Stimulated activated naive B cell treated with anti-CD40 and anti-IgM and Interleukin-4, amounts not matched to agents 10 μg/mL and 1 μg/mL and 100 μg/mL, for 72 hours (primary cell): ENCODE measurements around the gene TMEM253.
A peak's percentile ranks its signal among the peaks of the same experiment; 100 is the strongest.

ENCODE experiments used
- ATAC-seq, 2 donors: fragments of 150-1000 bp; cut with Tn5 transposase; replicated peaks; 2 replicates each; pipeline ENCODE4 v1.10.0; 2021; ENCODE audit warnings: moderate library complexity in 1 of 2
- DNase-seq: peaks from one replicate; pipeline ENCODE4 v3.0.0; 2021
- H3K27ac Mint-ChIP-seq: one replicate; pipeline ENCODE4 v1.8.0; 2022; ENCODE audit warnings: mild to moderate bottlenecking, mixed read lengths
- H3K27me3 Mint-ChIP-seq, 2 donors: one replicate each; pipeline ENCODE4 v1.8.0; 2022; ENCODE audit warnings: mixed read lengths in 2 of 2
- H3K36me3 Mint-ChIP-seq, 2 donors: one replicate each; pipeline ENCODE4 v1.8.0; 2022; ENCODE audit warnings: mixed read lengths in 2 of 2, mild to moderate bottlenecking in 1 of 2
- H3K4me1 Mint-ChIP-seq, 2 donors: one replicate each; pipeline ENCODE4 v1.8.0; 2022; ENCODE audit warnings: mixed read lengths in 2 of 2, mild to moderate bottlenecking in 1 of 2
- H3K4me3 Mint-ChIP-seq, 2 donors: one replicate each; pipeline ENCODE4 v1.8.0; 2022; ENCODE audit warnings: mild to moderate bottlenecking in 2 of 2, mixed read lengths in 2 of 2, moderate library complexity in 1 of 2
- H3K9me3 Mint-ChIP-seq, 2 donors: one replicate each; pipeline ENCODE4 v1.8.0; 2022; ENCODE audit warnings: mixed read lengths in 2 of 2, mild to moderate bottlenecking in 1 of 2

Gene TMEM253

GRCh38 chr14:21099596-21099985, 1.3 kb upstream of the TMEM253 start:
- no peaks in the 10 kb centered on the region for H3K36me3 Mint-ChIP-seq
- no peaks in the 10 kb centered on the region for H3K9me3 Mint-ChIP-seq
- peaks cover 23 to 41% of the 10 kb centered on the region in 2 donors for H3K4me1 Mint-ChIP-seq
- H3K27me3 Mint-ChIP-seq, result peaks cover 7 to 25% of the 10 kb centered on the region in 2 donors
- no peak for ATAC-seq
- H3K27ac Mint-ChIP-seq, result peak overlapping the region; percentile 71
- no peak for DNase-seq
- H3K4me3 Mint-ChIP-seq, result peak overlapping the region; percentile 80 to 81

GRCh38 chr14:21101802-21102413, 1.0 kb downstream of the TMEM253 start:
- DNase-seq, result no peak
- Mint-ChIP-seq H3K36me3 (no peaks in the 10 kb centered on the region), H3K9me3 (no peaks in the 10 kb centered on the region), H3K4me1 (peaks cover 30 to 44% of the 10 kb centered on the region in 2 donors), H3K27me3 (peaks cover 7 to 25% of the 10 kb centered on the region in 2 donors), H3K4me3 (peak overlapping the region in 1 of 2 donors; percentile 81), H3K27ac (no peak overlapping the region)
- no peak for ATAC-seq

- DNase-seq (no peak), ATAC-seq (no peak)
- H3K27ac Mint-ChIP-seq, result no peak overlapping the region
- peaks cover 7 to 25% of the 10 kb centered on the region in 2 donors for H3K27me3 Mint-ChIP-seq
- no peaks in the 10 kb centered on the region for H3K36me3 Mint-ChIP-seq
- peaks cover 27 to 40% of the 10 kb centered on the region in 2 donors for H3K4me1 Mint-ChIP-seq
- H3K4me3 Mint-ChIP-seq, result peak overlapping the region; percentile 81 to 88
- H3K9me3 Mint-ChIP-seq, result no peaks in the 10 kb centered on the region
These were observed 1.9 kb downstream of the TMEM253 start for GRCh38 chr14:21102521-21103410.

- Mint-ChIP-seq H3K27me3 (peaks cover 7 to 25% of the 10 kb centered on the region in 2 donors), H3K36me3 (no peaks in the 10 kb centered on the region), H3K27ac (peak overlapping the region; percentile 94), H3K4me3 (peak overlapping the region; percentile 81 to 88), H3K9me3 (no peaks in the 10 kb centered on the region), H3K4me1 (peaks cover 27 to 40% of the 10 kb centered on the region in 2 donors)
- DNase-seq (no peak), ATAC-seq (no peak)
These were observed 2.5 kb downstream of the TMEM253 start for GRCh38 chr14:21103411-21103709.

- peaks cover 26 to 38% of the 10 kb centered on the region in 2 donors for H3K4me1 Mint-ChIP-seq
- H3K27me3 Mint-ChIP-seq, result peaks cover 7 to 25% of the 10 kb centered on the region in 2 donors
- H3K27ac Mint-ChIP-seq, result peak overlapping the region; percentile 94
- peak; percentile 87 to 91 for ATAC-seq
- peak overlapping the region; percentile 81 to 88 for H3K4me3 Mint-ChIP-seq
- peak; percentile 94 for DNase-seq
- no peaks in the 10 kb centered on the region for H3K36me3 Mint-ChIP-seq
- no peaks in the 10 kb centered on the region for H3K9me3 Mint-ChIP-seq
These were observed 3.0 kb downstream of the TMEM253 start for GRCh38 chr14:21103710-21104447.

GRCh38 chr14:21104448-21105060, 3.7 kb downstream of the TMEM253 start:
- peak; percentile 48 to 53 for ATAC-seq
- peak overlapping the region; percentile 81 to 88 for H3K4me3 Mint-ChIP-seq
- DNase-seq, result peak; percentile 42
- H3K27ac Mint-ChIP-seq, result peak overlapping the region; percentile 94
- H3K27me3 Mint-ChIP-seq, result peaks cover under 1 to 20% of the 10 kb centered on the region in 2 donors
- peaks cover 21 to 32% of the 10 kb centered on the region in 2 donors for H3K4me1 Mint-ChIP-seq
- H3K36me3 Mint-ChIP-seq, result no peaks in the 10 kb centered on the region
- H3K9me3 Mint-ChIP-seq, result no peaks in the 10 kb centered on the region

- Mint-ChIP-seq H3K4me3 (peak overlapping the region in 1 of 2 donors; percentile 81), H3K4me1 (peaks cover 25 to 34% of the 10 kb centered on the region in 2 donors), H3K36me3 (no peaks in the 10 kb centered on the region), H3K9me3 (no peaks in the 10 kb centered on the region), H3K27me3 (peaks cover 0 to 20% of the 10 kb centered on the region in 2 donors), H3K27ac (no peak overlapping the region)
- no peak for ATAC-seq
- no peak for DNase-seq
These were observed 4.2 kb downstream of the TMEM253 start for GRCh38 chr14:21105095-21105494.

GRCh38 chr14:21106176-21106497, 5.3 kb downstream of the TMEM253 start:
- Mint-ChIP-seq H3K4me3 (no peak overlapping the region), H3K9me3 (no peaks in the 10 kb centered on the region), H3K36me3 (no peaks in the 10 kb centered on the region), H3K27me3 (peaks cover 0 to 11% of the 10 kb centered on the region in 2 donors), H3K4me1 (peaks cover 26 to 35% of the 10 kb centered on the region in 2 donors), H3K27ac (no peak overlapping the region)
- ATAC-seq (no peak), DNase-seq (no peak)

GRCh38 chr14:21106498-21107282, 5.8 kb downstream of the TMEM253 start:
- Mint-ChIP-seq H3K4me1 (peaks cover 26 to 35% of the 10 kb centered on the region in 2 donors), H3K27ac (peak overlapping the region; percentile 62), H3K4me3 (peak overlapping the region; percentile 47 to 61), H3K9me3 (no peaks in the 10 kb centered on the region), H3K36me3 (no peaks in the 10 kb centered on the region), H3K27me3 (peaks cover 3 to 9% of the 10 kb centered on the region in 2 donors)
- ATAC-seq (peak; percentile 19 to 24), DNase-seq (peak; percentile 63)

- Mint-ChIP-seq H3K9me3 (no peaks in the 10 kb centered on the region), H3K36me3 (no peaks in the 10 kb centered on the region), H3K27me3 (peaks cover 8 to 9% of the 10 kb centered on the region in 2 donors), H3K4me3 (peak overlapping the region in 1 of 2 donors; percentile 61), H3K4me1 (peaks cover 23 to 32% of the 10 kb centered on the region in 2 donors), H3K27ac (peak overlapping the region; percentile 62)
- ATAC-seq (no peak), DNase-seq (no peak)
These were observed 6.5 kb downstream of the TMEM253 start for GRCh38 chr14:21107283-21107800.

GRCh38 chr14:21108791-21109190, 7.9 kb downstream of the TMEM253 start:
- Mint-ChIP-seq H3K4me1 (peaks cover 18 to 22% of the 10 kb centered on the region in 2 donors), H3K27ac (no peak overlapping the region), H3K4me3 (no peak overlapping the region), H3K27me3 (peaks cover 4 to 11% of the 10 kb centered on the region in 2 donors), H3K9me3 (no peaks in the 10 kb centered on the region), H3K36me3 (no peaks in the 10 kb centered on the region)
- DNase-seq (no peak), ATAC-seq (no peak)

GRCh38 chr14:21109377-21110138, 8.7 kb downstream of the TMEM253 start:
- H3K27me3 Mint-ChIP-seq, result peaks cover 4 to 11% of the 10 kb centered on the region in 2 donors
- no peaks in the 10 kb centered on the region for H3K9me3 Mint-ChIP-seq
- ATAC-seq, result peak; percentile 54 to 72
- DNase-seq, result no peak
- H3K36me3 Mint-ChIP-seq, result no peaks in the 10 kb centered on the region
- H3K27ac Mint-ChIP-seq, result no peak overlapping the region
- H3K4me1 Mint-ChIP-seq, result peaks cover 16 to 20% of the 10 kb centered on the region in 2 donors
- no peak overlapping the region for H3K4me3 Mint-ChIP-seq

GRCh38 chr14:21112255-21112654, 11.4 kb downstream of the TMEM253 start:
- ATAC-seq, result no peak
- Mint-ChIP-seq H3K27ac (no peak overlapping the region), H3K9me3 (no peaks in the 10 kb centered on the region)

More at GRCh38 chr14:21112255-21112654, 11.4 kb downstream of the TMEM253 start:
- Mint-ChIP-seq H3K27me3 (peaks cover 4 to 11% of the 10 kb centered on the region in 2 donors), H3K4me1 (peaks cover 6% of the 10 kb centered on the region in 2 donors), H3K36me3 (no peaks in the 10 kb centered on the region), H3K4me3 (no peak overlapping the region)
- DNase-seq, result no peak
